Activated CD4-positive, alpha-beta T cell treated with anti-CD3 and anti-CD28 coated beads for 36 hours (primary cell): ENCODE results near the gene EPB41L3. TPM values are rescaled to one million over a fixed set of nuclear protein-coding genes. Genes with fewer than 3 reads are reported as not detected.

Experiments used
- ATAC-seq: fragments of 200-7000 bp; cut with Tn5 transposase; one replicate; pipeline ENCODE4 v1.10.0; 2021; ENCODE audit warnings: mild to moderate bottlenecking, moderate library complexity
- CTCF ChIA-PET: fragments of 350-600 bp; sonication (Branson Sonifier 250); formaldehyde crosslinking; loops from one replicate; lab custom pipeline; 2021; ENCODE audit warnings: antibody characterized with exemption; lab: Charles Lee
- POLR2A ChIA-PET: fragments of 350-600 bp; sonication (Branson Sonifier 250); formaldehyde crosslinking; loops from one replicate; lab custom pipeline; 2021; ENCODE audit warnings: antibody characterized with exemption, inconsistent platforms; lab: Charles Lee
- DNase-seq: peaks from one replicate; pipeline ENCODE4 v3.0.0-alpha.2; 2020
- H3K27ac Mint-ChIP-seq: one replicate; pipeline ENCODE4 v1.8.0; 2021; ENCODE audit warnings: mixed read lengths
- H3K27me3 Mint-ChIP-seq: one replicate; pipeline ENCODE4 v1.8.0; 2021; ENCODE audit warnings: mixed read lengths
- H3K36me3 Mint-ChIP-seq: one replicate; pipeline ENCODE4 v1.8.0; 2021; ENCODE audit warnings: low read depth, mixed read lengths
- H3K4me1 Mint-ChIP-seq: one replicate; pipeline ENCODE4 v1.8.0; 2021; ENCODE audit warnings: mixed read lengths
- H3K4me3 Mint-ChIP-seq: one replicate; pipeline ENCODE4 v1.8.0; 2021; ENCODE audit warnings: mild to moderate bottlenecking, moderate library complexity, mixed read lengths
- H3K9me3 Mint-ChIP-seq: one replicate; pipeline ENCODE4 v1.8.0; 2021; ENCODE audit warnings: low read depth, mixed read lengths
- intact Hi-C, 2 experiments: fragments of 100-400 bp; cut with DNase I in 1 of 2; cut with micrococcal nuclease in 1 of 2; formaldehyde crosslinking; loops; one replicate each; pipeline versions ENCODE4 v1.14.2 to v1.15.1; 2022 to 2024; cut with DNase I, micrococcal nuclease
- total RNA-seq, 2 experiments: library from RNA; stranded (reverse); gene quantifications; one replicate each; pipeline ENCODE4 v1.2.3, GENCODE V29; 2021

The EPB41L3 gene
- total RNA-seq, 2 experiments from 2014 or later, result 10.4 to 13.4 TPM

GRCh38 chr18:5466256-5466655 lies 77.5 kb downstream of the EPB41L3 start:
- no peaks in the 10 kb centered on the region for H3K36me3 Mint-ChIP-seq
- no peaks in the 10 kb centered on the region for H3K9me3 Mint-ChIP-seq
- CTCF ChIA-PET, result interaction anchor here (0.9 kb wide), 1 partner anchor 1420 kb away, joined by 3 read pairs; no protein-coding TSS in a partner anchor
- DNase-seq, result no peak
- H3K4me1 Mint-ChIP-seq, result peaks cover 28% of the 10 kb centered on the region
- ATAC-seq, result peak; percentile 49
- peak overlapping the region; percentile 64 for H3K27ac Mint-ChIP-seq
- no peak overlapping the region for H3K4me3 Mint-ChIP-seq
- intact Hi-C loops, result no loop called here
- no peaks in the 10 kb centered on the region for H3K27me3 Mint-ChIP-seq
- POLR2A ChIA-PET, result no interaction called here

GRCh38 chr18:5464251-5464650 lies 79.5 kb downstream of the EPB41L3 start:
- no peak for ATAC-seq
- H3K4me1 Mint-ChIP-seq, result peaks cover 28% of the 10 kb centered on the region
- ChIA-PET CTCF (interaction anchor here (1.2 to 2.0 kb wide), 2 partner anchors 14 to 28 kb away, joined by 3 to 5 read pairs; no protein-coding TSS in a partner anchor), POLR2A (no interaction called here)
- no peaks in the 10 kb centered on the region for H3K27me3 Mint-ChIP-seq
- no peak overlapping the region for H3K4me3 Mint-ChIP-seq
- intact Hi-C loops, result no loop called here
- no peaks in the 10 kb centered on the region for H3K36me3 Mint-ChIP-seq
- H3K27ac Mint-ChIP-seq, result no peak overlapping the region
- H3K9me3 Mint-ChIP-seq, result no peaks in the 10 kb centered on the region
- DNase-seq, result no peak

- Mint-ChIP-seq H3K4me3 (no peak overlapping the region), H3K9me3 (no peaks in the 10 kb centered on the region), H3K4me1 (peaks cover 28% of the 10 kb centered on the region), H3K36me3 (no peaks in the 10 kb centered on the region), H3K27ac (no peak overlapping the region), H3K27me3 (no peaks in the 10 kb centered on the region)
- ChIA-PET POLR2A (no interaction called here), CTCF (interaction anchor here (1.2 to 2.0 kb wide), 2 partner anchors 15 to 28 kb away, joined by 3 to 5 read pairs; no protein-coding TSS in a partner anchor)
- intact Hi-C loops, result no loop called here
- peak; percentile 11 for DNase-seq
- ATAC-seq, result no peak
These were observed 80.0 kb downstream of the EPB41L3 start for GRCh38 chr18:5463831-5464230.

- ChIA-PET POLR2A (no interaction called here), CTCF (interaction anchor here (1.2 to 2.0 kb wide), 2 partner anchors 15 to 29 kb away, joined by 3 to 5 read pairs; no protein-coding TSS in a partner anchor)
- Mint-ChIP-seq H3K4me1 (peaks cover 28% of the 10 kb centered on the region), H3K27me3 (no peaks in the 10 kb centered on the region), H3K9me3 (no peaks in the 10 kb centered on the region), H3K27ac (no peak overlapping the region), H3K4me3 (no peak overlapping the region), H3K36me3 (no peaks in the 10 kb centered on the region)
- intact Hi-C loops, result no loop called here
- DNase-seq (no peak), ATAC-seq (no peak)
These were observed 80.4 kb downstream of the EPB41L3 start for GRCh38 chr18:5463390-5463789.

- H3K9me3 Mint-ChIP-seq, result no peaks in the 10 kb centered on the region
- intact Hi-C loops, result no loop called here
- ChIA-PET CTCF (no interaction called here), POLR2A (no interaction called here)
- no peak overlapping the region for H3K4me3 Mint-ChIP-seq
- no peaks in the 10 kb centered on the region for H3K27me3 Mint-ChIP-seq
- ATAC-seq, result no peak
- DNase-seq, result no peak
- H3K36me3 Mint-ChIP-seq, result no peaks in the 10 kb centered on the region
- no peak overlapping the region for H3K27ac Mint-ChIP-seq
- peaks cover 38% of the 10 kb centered on the region for H3K4me1 Mint-ChIP-seq
These were observed 81.6 kb downstream of the EPB41L3 start for GRCh38 chr18:5462227-5462626.

- no peaks in the 10 kb centered on the region for H3K27me3 Mint-ChIP-seq
- peaks cover 34% of the 10 kb centered on the region for H3K4me1 Mint-ChIP-seq
- POLR2A ChIA-PET, result no interaction called here
- DNase-seq, result no peak
- intact Hi-C loops, result no loop called here
- CTCF ChIA-PET, result interaction anchor here (1.0 kb wide), 1 partner anchor 402 kb away, joined by 3 read pairs; no protein-coding TSS in a partner anchor
- H3K9me3 Mint-ChIP-seq, result no peaks in the 10 kb centered on the region
- no peak for ATAC-seq
- H3K36me3 Mint-ChIP-seq, result no peaks in the 10 kb centered on the region
- H3K27ac Mint-ChIP-seq, result no peak overlapping the region
- H3K4me3 Mint-ChIP-seq, result no peak overlapping the region
These were observed 82.8 kb downstream of the EPB41L3 start for GRCh38 chr18:5461041-5461440.

- no peaks in the 10 kb centered on the region for H3K36me3 Mint-ChIP-seq
- peak overlapping the region; percentile 84 for H3K27ac Mint-ChIP-seq
- no peaks in the 10 kb centered on the region for H3K9me3 Mint-ChIP-seq
- intact Hi-C loops, result loop anchor here (5.0 kb wide), 2 partner anchors 85 to 175 kb away; partner anchors contain the start of gene EPB41L3 (in 1 of the 2)
- H3K4me1 Mint-ChIP-seq, result peaks cover 25% of the 10 kb centered on the region
- peak; percentile 50 for ATAC-seq
- POLR2A ChIA-PET, result no interaction called here
- peak overlapping the region; percentile 62 for H3K4me3 Mint-ChIP-seq
- H3K27me3 Mint-ChIP-seq, result no peaks in the 10 kb centered on the region
- CTCF ChIA-PET, result interaction anchor here (0.6 to 1.4 kb wide), 4 partner anchors 10 to 634 kb away, joined by 3 to 4 read pairs (median 4); no protein-coding TSS in a partner anchor
- DNase-seq, result peak; percentile 21
These were observed 86.3 kb downstream of the EPB41L3 start for GRCh38 chr18:5457462-5457957.

- H3K27ac Mint-ChIP-seq, result peak overlapping the region; percentile 84
- intact Hi-C loops, result loop anchor here (1.0 to 5.0 kb wide), 3 partner anchors 85 to 175 kb away; partner anchors contain the start of gene EPB41L3 (in 1 of the 2)
- ChIA-PET CTCF (interaction anchor here (0.6 to 1.5 kb wide), 7 partner anchors 10 to 634 kb away, joined by 3 to 5 read pairs (median 3); no protein-coding TSS in a partner anchor), POLR2A (no interaction called here)
- no peaks in the 10 kb centered on the region for H3K9me3 Mint-ChIP-seq
- peak overlapping the region; percentile 62 for H3K4me3 Mint-ChIP-seq
- ATAC-seq (peak; percentile 73), DNase-seq (peak; percentile 41)
- H3K4me1 Mint-ChIP-seq, result peaks cover 22% of the 10 kb centered on the region
- H3K36me3 Mint-ChIP-seq, result no peaks in the 10 kb centered on the region
- no peaks in the 10 kb centered on the region for H3K27me3 Mint-ChIP-seq
These were observed 87.0 kb downstream of the EPB41L3 start for GRCh38 chr18:5456577-5457461.

- H3K9me3 Mint-ChIP-seq, result no peaks in the 10 kb centered on the region
- POLR2A ChIA-PET, result no interaction called here
- H3K4me3 Mint-ChIP-seq, result no peak overlapping the region
- ATAC-seq, result no peak
- H3K27ac Mint-ChIP-seq, result peak overlapping the region; percentile 81
- no peaks in the 10 kb centered on the region for H3K36me3 Mint-ChIP-seq
- CTCF ChIA-PET, result interaction anchor here (0.6 to 1.5 kb wide), 3 partner anchors 21 to 1586 kb away, joined by 3 to 5 read pairs (median 4); no protein-coding TSS in a partner anchor
- H3K4me1 Mint-ChIP-seq, result peaks cover 28% of the 10 kb centered on the region
- no peak for DNase-seq
- H3K27me3 Mint-ChIP-seq, result no peaks in the 10 kb centered on the region
- intact Hi-C loops, result loop anchor here (1.0 to 5.0 kb wide), 3 partner anchors 87 to 177 kb away; partner anchors contain the start of gene EPB41L3 (in 1 of the 2)
These were observed 88.1 kb downstream of the EPB41L3 start for GRCh38 chr18:5455674-5456073.

- no peak for ATAC-seq
- H3K9me3 Mint-ChIP-seq, result no peaks in the 10 kb centered on the region
- no peak overlapping the region for H3K27ac Mint-ChIP-seq
- CTCF ChIA-PET, result interaction anchor here (1.2 kb wide), 1 partner anchor 150 kb away, joined by 3 read pairs; no protein-coding TSS in a partner anchor
- H3K4me1 Mint-ChIP-seq, result peaks cover 25% of the 10 kb centered on the region
- intact Hi-C loops, result no loop called here
- DNase-seq, result no peak
- no peaks in the 10 kb centered on the region for H3K36me3 Mint-ChIP-seq
- no peaks in the 10 kb centered on the region for H3K27me3 Mint-ChIP-seq
- no peak overlapping the region for H3K4me3 Mint-ChIP-seq
- POLR2A ChIA-PET, result no interaction called here
These were observed 90.8 kb downstream of the EPB41L3 start for GRCh38 chr18:5452943-5453443.

- no peak for DNase-seq
- H3K36me3 Mint-ChIP-seq, result no peaks in the 10 kb centered on the region
- no peaks in the 10 kb centered on the region for H3K27me3 Mint-ChIP-seq
- POLR2A ChIA-PET, result no interaction called here
- CTCF ChIA-PET, result no interaction called here
- H3K9me3 Mint-ChIP-seq, result no peaks in the 10 kb centered on the region
- no peak overlapping the region for H3K4me3 Mint-ChIP-seq
- no peak overlapping the region for H3K27ac Mint-ChIP-seq
- intact Hi-C loops, result no loop called here
- peaks cover 16% of the 10 kb centered on the region for H3K4me1 Mint-ChIP-seq
- ATAC-seq, result no peak
These were observed 91.9 kb downstream of the EPB41L3 start for GRCh38 chr18:5451871-5452270.
